HEK293 (cell line): ENCODE measurements around the gene NCCRP1.
A peak's percentile ranks its signal among the peaks of the same experiment; 100 is the strongest.

ENCODE experiments used
- CTCF ChIA-PET: fragments of 350-600 bp; formaldehyde crosslinking; extraction: SDS; loops from one replicate; lab custom pipeline; 2021; ENCODE audit warnings: antibody characterized with exemption; lab: Yijun Ruan, JAX
- POLR2A ChIA-PET: fragments of 300-600 bp; formaldehyde crosslinking; extraction: SDS; loops from one replicate; lab custom pipeline; 2020; ENCODE audit warnings: antibody characterized with exemption, inconsistent platforms; lab: Yijun Ruan, JAX
- H3K27ac ChIP-seq: fragments of 200-500 bp; sonication (Bioruptor generic); 2 replicates; pipeline ENCODE4 v1.5.1; 2014; ENCODE audit warnings: low read depth, low read length, control low read depth, inconsistent platforms; ENCODE audit errors: extremely low read depth
- H3K36me3 ChIP-seq, 2 experiments: fragments of 200-500 bp in 1 of 2; sonication (Bioruptor generic) in 1 of 2; 1 replicate in 1 of 2; 2 replicates in 1 of 2; pipeline ENCODE4 v1.5.1; 2014 to 2017; ENCODE audit warnings: inconsistent platforms in 2 of 2, low read length in 2 of 2; ENCODE audit not compliant: control insufficient read depth in 2 of 2, insufficient read depth in 1 of 2
- H3K4me1 ChIP-seq: fragments of 200-500 bp; sonication (Bioruptor generic); 2 replicates; pipeline ENCODE4 v1.5.1; 2014; ENCODE audit warnings: mild to moderate bottlenecking, low read length, inconsistent platforms; ENCODE audit not compliant: control insufficient read depth, insufficient read depth
- H3K4me3 ChIP-seq: 2 replicates; pipeline ENCODE4 v1.5.1; 2011; ENCODE audit warnings: low read depth, mild to moderate bottlenecking, control low read depth, low read length, moderate library complexity
- H3K9me3 ChIP-seq: fragments of 200-500 bp; sonication (Bioruptor generic); 2 replicates; pipeline ENCODE4 v1.5.1; 2014; ENCODE audit warnings: low read depth, low read length, inconsistent platforms; ENCODE audit not compliant: control insufficient read depth, insufficient read depth
- FEZF1 ChIP-seq: fragments of 450-650 bp; formaldehyde crosslinking; IDR thresholded peaks from 2 replicates; pipeline ENCODE4 v1.5.1; 2016; ENCODE audit warnings: missing biosample characterization, missing genetic modification characterization
- HIC1 ChIP-seq: fragments of 450-650 bp; formaldehyde crosslinking; IDR thresholded peaks from 2 replicates; pipeline ENCODE4 v1.5.1; 2016; ENCODE audit warnings: missing biosample characterization, missing genetic modification characterization
- PRDM4 ChIP-seq: fragments of 450-650 bp; formaldehyde crosslinking; IDR thresholded peaks from 2 replicates; pipeline ENCODE4 v1.5.1; 2017; ENCODE audit warnings: missing biosample characterization, missing genetic modification characterization
- ZBTB20 ChIP-seq: fragments of 450-650 bp; formaldehyde crosslinking; IDR thresholded peaks from 2 replicates; pipeline ENCODE4 v1.5.1; 2016; ENCODE audit warnings: missing biosample characterization, missing genetic modification characterization
- ZBTB48 ChIP-seq: fragments of 450-650 bp; formaldehyde crosslinking; IDR thresholded peaks from 2 replicates; pipeline ENCODE4 v1.5.1; 2016; ENCODE audit warnings: missing biosample characterization, missing genetic modification characterization
- ZFHX2 ChIP-seq: fragments of 450-650 bp; formaldehyde crosslinking; conservative IDR thresholded peaks from 2 replicates; pipeline ENCODE4 v1.5.1; 2016; ENCODE audit warnings: missing biosample characterization, missing genetic modification characterization
- ZNF138 ChIP-seq: fragments of 450-650 bp; formaldehyde crosslinking; IDR thresholded peaks from 2 replicates; pipeline ENCODE4 v1.5.1; 2016; ENCODE audit warnings: missing biosample characterization, missing genetic modification characterization, borderline replicate concordance
- ZNF280C ChIP-seq: fragments of 450-650 bp; formaldehyde crosslinking; IDR thresholded peaks from 2 replicates; pipeline ENCODE4 v1.5.1; 2016; ENCODE audit warnings: missing biosample characterization, missing genetic modification characterization
- ZNF302 ChIP-seq: fragments of 450-650 bp; formaldehyde crosslinking; IDR thresholded peaks from 2 replicates; pipeline ENCODE4 v1.5.1; 2016; ENCODE audit warnings: missing biosample characterization, missing genetic modification characterization, low read depth
- ZNF324 ChIP-seq: fragments of 450-650 bp; formaldehyde crosslinking; IDR thresholded peaks from 2 replicates; pipeline ENCODE4 v1.5.1; 2016; ENCODE audit warnings: missing biosample characterization, missing genetic modification characterization
- ZNF335 ChIP-seq: fragments of 450-650 bp; formaldehyde crosslinking; conservative IDR thresholded peaks from 2 replicates; pipeline ENCODE4 v1.5.1; 2016; ENCODE audit warnings: missing biosample characterization, missing genetic modification characterization
- ZNF354C ChIP-seq: fragments of 450-650 bp; formaldehyde crosslinking; IDR thresholded peaks from 2 replicates; pipeline ENCODE4 v1.5.1; 2016; ENCODE audit warnings: missing biosample characterization, missing genetic modification characterization, low read depth, borderline replicate concordance
- ZNF416 ChIP-seq: fragments of 450-650 bp; formaldehyde crosslinking; IDR thresholded peaks from 2 replicates; pipeline ENCODE4 v1.5.1; 2016; ENCODE audit warnings: missing biosample characterization, missing genetic modification characterization
- ZNF48 ChIP-seq: fragments of 450-650 bp; formaldehyde crosslinking; IDR thresholded peaks from 2 replicates; pipeline ENCODE4 v1.5.1; 2016; ENCODE audit warnings: missing biosample characterization, missing genetic modification characterization
- ZNF510 ChIP-seq: fragments of 450-650 bp; formaldehyde crosslinking; IDR thresholded peaks from 2 replicates; pipeline ENCODE4 v1.5.1; 2018; ENCODE audit warnings: mild to moderate bottlenecking, missing genetic modification characterization, missing biosample characterization; ENCODE audit not compliant: insufficient replicate concordance
- ZNF529 ChIP-seq: fragments of 450-650 bp; formaldehyde crosslinking; IDR thresholded peaks from 2 replicates; pipeline ENCODE4 v1.5.1; 2017; ENCODE audit warnings: missing genetic modification characterization, missing biosample characterization; ENCODE audit not compliant: insufficient replicate concordance
- ZNF600 ChIP-seq: fragments of 450-650 bp; formaldehyde crosslinking; IDR thresholded peaks from 2 replicates; pipeline ENCODE4 v1.5.1; 2016; ENCODE audit warnings: missing biosample characterization, missing genetic modification characterization
- ZNF654 ChIP-seq: fragments of 450-650 bp; formaldehyde crosslinking; IDR thresholded peaks from 2 replicates; pipeline ENCODE4 v1.5.1; 2016; ENCODE audit warnings: low read depth, missing biosample characterization, missing genetic modification characterization
- ZNF660 ChIP-seq: fragments of 450-650 bp; IDR thresholded peaks from 2 replicates; pipeline ENCODE4 v1.5.1; 2018; ENCODE audit warnings: missing biosample characterization, mild to moderate bottlenecking, missing genetic modification characterization
- ZNF692 ChIP-seq: fragments of 450-650 bp; formaldehyde crosslinking; IDR thresholded peaks from 2 replicates; pipeline ENCODE4 v1.5.1; 2016; ENCODE audit warnings: missing biosample characterization, missing genetic modification characterization
- ZNF707 ChIP-seq: fragments of 450-650 bp; formaldehyde crosslinking; IDR thresholded peaks from 2 replicates; pipeline ENCODE4 v1.5.1; 2016; ENCODE audit warnings: missing biosample characterization, missing genetic modification characterization
- ZNF792 ChIP-seq: fragments of 450-650 bp; formaldehyde crosslinking; IDR thresholded peaks from 2 replicates; pipeline ENCODE4 v1.5.1; 2016; ENCODE audit warnings: missing biosample characterization, missing genetic modification characterization
- ZNF830 ChIP-seq: fragments of 450-650 bp; IDR thresholded peaks from 2 replicates; pipeline ENCODE4 v1.5.0; 2018; ENCODE audit warnings: missing biosample characterization, missing genetic modification characterization, low read depth, mild to moderate bottlenecking, moderate library complexity
- ZXDB ChIP-seq: fragments of 450-650 bp; formaldehyde crosslinking; IDR thresholded peaks from 2 replicates; pipeline ENCODE4 v1.5.1; 2016; ENCODE audit warnings: missing biosample characterization, missing genetic modification characterization

The NCCRP1 gene

GRCh38 chr19:39165857-39166256 lies 30.9 kb upstream of the NCCRP1 start:
- TF ChIP-seq ZNF707 (tag by site-specific recombination), result no peak
- no peak for TF ChIP-seq ZNF416 (tag by site-specific recombination)
- 0 out of 2 replicates have a peak, but pooled peaks have one; percentile 44 for TF ChIP-seq HIC1 (tag by site-specific recombination)
- TF ChIP-seq ZNF335 (tag by site-specific recombination), result no peak
- 0 out of 2 replicates have a peak, but pooled peaks have one; percentile 19 for TF ChIP-seq ZNF600
- no peak for TF ChIP-seq ZNF138 (tag by site-specific recombination)
- no peak for TF ChIP-seq ZBTB20 (tag by site-specific recombination)
- TF ChIP-seq ZFHX2 (tag by site-specific recombination), result no peak
- no peak for TF ChIP-seq ZBTB48
- peak; percentile 85; the same call in 1 of the 2 replicates for TF ChIP-seq ZNF792 (tag by site-specific recombination)
- no peak for TF ChIP-seq ZNF324 (tag by site-specific recombination)
- no peak for TF ChIP-seq ZNF654 (tag by site-specific recombination)
- TF ChIP-seq ZNF354C, result no peak
- no peak for TF ChIP-seq FEZF1 (tag by site-specific recombination)
- TF ChIP-seq ZNF529, result no peak
- TF ChIP-seq ZNF660 (tag by site-specific recombination), result no peak
- no peak for TF ChIP-seq ZNF302
- TF ChIP-seq ZNF510, result no peak
- TF ChIP-seq, all 188 proteins: peak for 3
- POLR2A ChIA-PET, result no interaction called here
- H3K9me3 ChIP-seq, result no peaks in the 10 kb centered on the region
- CTCF ChIA-PET, result interaction anchor here (0.6 to 1.3 kb wide), 2 partner anchors 22 to 569 kb away, joined by 3 to 6 read pairs; no protein-coding TSS in a partner anchor
- H3K27ac ChIP-seq, result no peak overlapping the region
- H3K4me1 ChIP-seq, result peaks cover 9% of the 10 kb centered on the region
- no peak overlapping the region for H3K4me3 ChIP-seq
- H3K36me3 ChIP-seq, result peaks cover 6 to 9% of the 10 kb centered on the region in 2 experiments; a peak in 2 of 3 replicates

- POLR2A ChIA-PET, result interaction anchor here (0.7 kb wide), 1 partner anchor 1314 kb away, joined by 7 read pairs; no protein-coding TSS in a partner anchor
- CTCF ChIA-PET, result interaction anchor here (0.5 to 1.3 kb wide), 3 partner anchors 21 to 570 kb away, joined by 3 to 6 read pairs (median 4); no protein-coding TSS in a partner anchor
- H3K36me3 ChIP-seq, result peaks cover 11 to 15% of the 10 kb centered on the region in 2 experiments; a peak in 2 of 3 replicates
- H3K4me1 ChIP-seq, result peaks cover 9% of the 10 kb centered on the region
- H3K4me3 ChIP-seq, result no peak overlapping the region
- H3K9me3 ChIP-seq, result no peaks in the 10 kb centered on the region
- peak overlapping the region; percentile 46; the same call in 1 of the 2 replicates for H3K27ac ChIP-seq
- TF ChIP-seq ZNF354C (no peak), ZNF48 (tag by site-specific recombination) (no peak), ZNF280C (tag by site-specific recombination) (no peak), ZXDB (tag by site-specific recombination) (no peak), ZNF138 (tag by site-specific recombination) (no peak), ZNF692 (tag by site-specific recombination) (no peak), ZNF830 (no peak), PRDM4 (tag by site-specific recombination) (no peak)
These were observed 30.0 kb upstream of the NCCRP1 start for GRCh38 chr19:39166571-39167391.
